T-helper 17 cell (primary cell): Measurements from ENCODE around the gene FTL. TPM values are rescaled to one million over a fixed set of nuclear protein-coding genes. Genes with fewer than 3 reads are reported as not detected.
A peak's percentile ranks its signal among the peaks of the same experiment; 100 is the strongest.
"Not testable (repeated sequence)": the region's sequence is repeated elsewhere in the genome, so short reads cannot be mapped to it uniquely, and the experiment has no call there.

ENCODE experiments used
- ATAC-seq: fragments of 150-1000 bp; cut with Tn5 transposase; 2 replicates; pipeline ENCODE4 v1.10.0; 2021; ENCODE audit warnings: mild to moderate bottlenecking, moderate library complexity
- DNase-seq, 3 donors: peaks; one replicate each; pipeline versions ENCODE4 v3.0.0 to v3.0.0-alpha.2; 2020 to 2021
- H3K9me3 ChIP-seq: one replicate; pipeline ENCODE4 v1.7.0; 2013; ENCODE audit warnings: low read length, mild to moderate bottlenecking; ENCODE audit not compliant: control insufficient read depth, poor library complexity, severe bottlenecking
- H3K27ac Mint-ChIP-seq: one replicate; pipeline ENCODE4 v1.8.0; 2022; ENCODE audit warnings: mild to moderate bottlenecking, moderate library complexity, mixed read lengths
- H3K27me3 Mint-ChIP-seq: one replicate; pipeline ENCODE4 v1.8.0; 2022; ENCODE audit warnings: mixed read lengths
- H3K36me3 Mint-ChIP-seq: one replicate; pipeline ENCODE4 v1.8.0; 2022; ENCODE audit warnings: low read depth, mixed read lengths
- H3K4me1 Mint-ChIP-seq: one replicate; pipeline ENCODE4 v1.8.0; 2022; ENCODE audit warnings: mild to moderate bottlenecking, mixed read lengths
- H3K4me3 Mint-ChIP-seq: one replicate; pipeline ENCODE4 v1.8.0; 2022; ENCODE audit warnings: mild to moderate bottlenecking, moderate library complexity, mixed read lengths
- total RNA-seq, 4 donors: library from RNA in 2 of 4; stranded (reverse) in 2 of 4; gene quantifications; one replicate each; pipeline ENCODE4 v1.2.3 and lab custom pipeline; 2022 to 2026

Gene FTL
- total RNA-seq (100 to 1,000 TPM; 612 to 898 TPM), total RNA-seq (lab: John Stamatoyannopoulos, UW) (427 to 1,453 reads per million in 2 donors)

DNA sequence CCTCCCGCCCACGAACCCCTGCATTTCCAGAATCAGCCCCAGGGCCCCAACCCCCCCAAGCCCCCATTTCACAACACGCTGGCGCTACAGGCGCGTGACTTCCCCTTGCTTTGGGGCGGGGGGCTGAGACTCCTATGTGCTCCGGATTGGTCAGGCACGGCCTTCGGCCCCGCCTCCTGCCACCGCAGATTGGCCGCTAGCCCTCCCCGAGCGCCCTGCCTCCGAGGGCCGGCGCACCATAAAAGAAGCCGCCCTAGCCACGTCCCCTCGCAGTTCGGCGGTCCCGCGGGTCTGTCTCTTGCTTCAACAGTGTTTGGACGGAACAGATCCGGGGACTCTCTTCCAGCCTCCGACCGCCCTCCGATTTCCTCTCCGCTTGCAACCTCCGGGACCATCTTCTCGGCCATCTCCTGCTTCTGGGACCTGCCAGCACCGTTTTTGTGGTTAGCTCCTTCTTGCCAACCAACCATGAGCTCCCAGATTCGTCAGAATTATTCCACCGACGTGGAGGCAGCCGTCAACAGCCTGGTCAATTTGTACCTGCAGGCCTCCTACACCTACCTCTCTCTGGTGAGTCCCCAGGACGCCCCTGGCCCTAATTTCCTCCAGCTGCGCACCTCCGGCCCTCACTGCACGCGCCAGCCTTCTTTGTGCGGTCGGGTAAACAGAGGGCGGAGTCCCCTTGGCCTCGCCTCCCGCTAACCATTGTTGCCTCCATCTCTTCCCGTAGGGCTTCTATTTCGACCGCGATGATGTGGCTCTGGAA lies at the start of gene FTL:
Gene FTL (plus strand): TSS at position 270 of the 766 bp plus-strand sequence. CDS start 199 bp downstream, at position 469.
- ATAC-seq, result peak; percentile 79
- peak; percentile 72 to 77 (median 73) for DNase-seq
- peaks cover 53% of the 10 kb centered on the region for H3K4me1 Mint-ChIP-seq
- H3K9me3 ChIP-seq, result no peaks in the 10 kb centered on the region
- peaks cover 4% of the 10 kb centered on the region for H3K36me3 Mint-ChIP-seq
- H3K4me3 Mint-ChIP-seq, result peak within 1 kb of the TSS; percentile 99
- H3K27ac Mint-ChIP-seq, result peak within 1 kb of the TSS; percentile 99
- H3K27me3 Mint-ChIP-seq, result no peaks in the 10 kb centered on the region

DNA sequence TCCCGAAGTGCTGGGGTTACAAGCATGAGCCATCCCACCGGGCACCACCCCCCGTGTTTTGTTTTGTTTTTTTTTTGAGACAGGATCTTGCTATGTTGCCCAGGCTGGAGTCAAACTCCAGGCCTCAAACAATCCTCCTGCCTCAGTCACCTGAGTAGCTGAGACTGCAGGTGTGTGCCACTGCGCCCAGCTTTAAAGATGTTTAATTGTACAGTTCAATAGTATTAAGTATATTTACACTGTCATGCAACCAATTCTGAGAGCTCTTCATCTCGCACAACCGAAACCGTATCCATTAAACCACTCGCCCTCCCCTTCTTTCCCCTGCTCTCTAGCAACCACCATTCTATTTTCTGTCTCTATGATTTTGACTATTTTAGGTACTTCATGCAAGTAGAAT lies 49.4 kb upstream of the FTL start:
- no peaks in the 10 kb centered on the region for H3K9me3 ChIP-seq
- DNase-seq, result no peak
- peaks cover 4% of the 10 kb centered on the region for H3K36me3 Mint-ChIP-seq
- no peak for ATAC-seq
- H3K4me1 Mint-ChIP-seq, result peaks cover 5% of the 10 kb centered on the region
- no peaks in the 10 kb centered on the region for H3K27me3 Mint-ChIP-seq
- peak overlapping the region; percentile 27 for H3K27ac Mint-ChIP-seq
- H3K4me3 Mint-ChIP-seq, result no peak overlapping the region

GRCh38 chr19:48918071-48918470 lies 47.0 kb upstream of the FTL start:
- peaks cover 4% of the 10 kb centered on the region for H3K36me3 Mint-ChIP-seq

DNA sequence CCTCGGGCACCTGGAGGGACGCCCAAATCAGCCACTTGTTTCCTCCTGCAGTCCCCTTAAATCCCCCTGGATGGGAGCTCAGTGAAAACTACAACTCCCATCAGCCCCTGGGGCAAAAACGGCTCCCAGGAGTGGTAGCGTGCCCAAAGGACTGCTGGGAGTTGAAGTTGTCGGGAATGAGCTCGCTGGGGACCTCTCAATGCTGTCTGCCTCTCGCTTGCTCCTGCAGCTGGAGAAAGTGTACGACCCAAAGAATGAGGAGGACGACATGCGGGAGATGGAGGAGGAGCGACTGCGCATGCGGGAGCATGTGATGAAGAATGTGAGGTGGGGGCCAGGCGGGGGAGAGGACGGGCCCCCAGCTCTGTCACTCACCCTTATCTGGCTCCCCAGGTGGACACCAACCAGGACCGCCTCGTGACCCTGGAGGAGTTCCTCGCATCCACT lies 46.3 kb upstream of the FTL start:
- DNase-seq, result no peak
- Mint-ChIP-seq H3K27ac (no peak overlapping the region), H3K4me3 (no peak overlapping the region), H3K27me3 (no peaks in the 10 kb centered on the region), H3K4me1 (peaks cover 5% of the 10 kb centered on the region), H3K36me3 (peaks cover 4% of the 10 kb centered on the region)
- no peaks in the 10 kb centered on the region for H3K9me3 ChIP-seq
- no peak for ATAC-seq

More at GRCh38 chr19:48918071-48918470, 47.0 kb upstream of the FTL start:
- Mint-ChIP-seq H3K27me3 (no peaks in the 10 kb centered on the region), H3K4me3 (no peak overlapping the region), H3K27ac (peak overlapping the region; percentile 24), H3K4me1 (peaks cover 5% of the 10 kb centered on the region)
- no peak for DNase-seq
- no peaks in the 10 kb centered on the region for H3K9me3 ChIP-seq
- no peak for ATAC-seq

DNA sequence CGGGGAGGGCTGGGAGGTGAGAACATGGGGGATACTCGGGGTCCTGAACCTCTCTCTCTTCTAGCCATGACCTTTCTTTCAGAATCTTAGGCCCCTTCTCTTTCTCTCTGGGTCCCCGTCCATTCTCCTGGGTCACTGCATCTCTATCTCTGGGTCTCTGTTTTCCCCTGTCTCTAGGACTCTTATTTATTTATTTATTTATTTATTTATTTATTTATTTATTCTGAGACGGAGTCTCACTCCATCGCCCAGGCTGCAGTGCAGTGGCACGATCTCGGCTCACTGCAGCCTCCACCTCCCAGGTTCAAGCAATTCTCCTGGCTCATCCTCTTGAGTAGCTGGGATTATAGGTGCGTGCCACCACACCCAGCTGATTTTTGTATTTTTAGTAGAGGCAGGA lies 45.8 kb upstream of the FTL start:
- H3K4me1 Mint-ChIP-seq, H3K27ac Mint-ChIP-seq, H3K4me3 Mint-ChIP-seq, ATAC-seq, DNase-seq, H3K27me3 Mint-ChIP-seq, H3K9me3 ChIP-seq, H3K36me3 Mint-ChIP-seq: not testable (repeated sequence)

GRCh38 chr19:48920949-48921348 lies 44.2 kb upstream of the FTL start:
- no peak overlapping the region for H3K27ac Mint-ChIP-seq
- H3K36me3 Mint-ChIP-seq, result peaks cover 1% of the 10 kb centered on the region
- H3K9me3 ChIP-seq, result no peaks in the 10 kb centered on the region
- no peak overlapping the region for H3K4me3 Mint-ChIP-seq
- ATAC-seq (no peak), DNase-seq (no peak)
- H3K4me1 Mint-ChIP-seq, result peaks cover 3% of the 10 kb centered on the region
- H3K27me3 Mint-ChIP-seq, result no peaks in the 10 kb centered on the region

GRCh38 chr19:48921721-48922500 lies 43.2 kb upstream of the FTL start:
- Mint-ChIP-seq H3K4me3 (no peak overlapping the region), H3K4me1 (peaks cover 2% of the 10 kb centered on the region), H3K27ac (no peak overlapping the region), H3K27me3 (no peaks in the 10 kb centered on the region), H3K36me3 (no peaks in the 10 kb centered on the region)
- no peak for DNase-seq
- ATAC-seq, result no peak
- H3K9me3 ChIP-seq, result no peaks in the 10 kb centered on the region

- H3K9me3 ChIP-seq, result no peaks in the 10 kb centered on the region
- no peaks in the 10 kb centered on the region for H3K36me3 Mint-ChIP-seq
- H3K4me1 Mint-ChIP-seq, result peaks cover 2% of the 10 kb centered on the region
- H3K27ac Mint-ChIP-seq, result no peak overlapping the region
- DNase-seq (no peak), ATAC-seq (no peak)
- H3K4me3 Mint-ChIP-seq, result no peak overlapping the region
- H3K27me3 Mint-ChIP-seq, result no peaks in the 10 kb centered on the region
Observed at GRCh38 chr19:48922548-48923490, 42.3 kb upstream of the FTL start.

GRCh38 chr19:48925240-48925843 lies 39.8 kb upstream of the FTL start:
- H3K9me3 ChIP-seq, result no peaks in the 10 kb centered on the region
- ATAC-seq (no peak), DNase-seq (no peak)
- Mint-ChIP-seq H3K27ac (no peak overlapping the region), H3K4me3 (no peak overlapping the region), H3K27me3 (no peaks in the 10 kb centered on the region), H3K4me1 (no peaks in the 10 kb centered on the region), H3K36me3 (no peaks in the 10 kb centered on the region)

DNA sequence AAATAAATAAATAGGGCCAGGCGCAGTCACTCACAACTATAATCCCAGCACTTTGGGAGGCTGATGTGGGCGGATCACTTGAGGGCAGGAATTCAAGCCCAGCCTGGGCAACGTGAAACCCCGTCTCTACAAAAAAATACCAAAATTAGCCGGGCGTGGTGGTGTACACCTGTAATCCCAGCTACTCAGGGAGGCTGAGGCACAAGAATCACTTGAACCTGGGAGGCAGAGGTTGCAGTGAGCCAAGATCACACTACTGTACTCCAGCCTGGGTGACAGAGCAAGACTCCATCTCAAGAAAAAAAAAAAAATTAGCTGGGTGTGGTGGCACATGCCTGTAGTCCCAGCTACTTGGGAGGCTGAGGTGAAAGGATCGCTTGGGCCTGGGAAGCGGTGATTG lies 39.2 kb upstream of the FTL start:
- not testable (repeated sequence) for H3K4me3 Mint-ChIP-seq, H3K27me3 Mint-ChIP-seq, H3K27ac Mint-ChIP-seq, H3K36me3 Mint-ChIP-seq, H3K4me1 Mint-ChIP-seq, H3K9me3 ChIP-seq, DNase-seq, ATAC-seq

DNA sequence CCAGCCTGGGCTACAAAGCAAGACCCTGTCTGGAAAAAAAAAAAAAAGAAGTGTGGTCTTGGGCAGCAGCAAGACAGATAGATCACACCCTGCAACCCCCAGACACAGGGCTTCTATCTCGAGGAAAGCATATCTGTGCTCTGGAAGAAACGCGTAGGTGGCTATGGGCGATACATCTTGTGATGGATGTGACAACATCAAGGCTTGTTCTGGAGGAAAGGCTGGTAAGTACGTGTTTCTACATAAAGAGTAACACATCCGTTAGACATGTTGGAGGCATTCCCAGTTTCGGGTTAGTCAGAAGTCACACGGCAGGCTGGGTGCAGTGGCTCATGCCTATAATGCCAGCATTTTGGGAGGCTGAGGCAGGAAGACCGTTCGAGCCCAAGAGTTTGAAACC lies 38.2 kb upstream of the FTL start:
- Mint-ChIP-seq H3K36me3 (no peaks in the 10 kb centered on the region), H3K27me3 (no peaks in the 10 kb centered on the region), H3K4me3 (no peak overlapping the region), H3K4me1 (no peaks in the 10 kb centered on the region), H3K27ac (no peak overlapping the region)
- ATAC-seq (no peak), DNase-seq (no peak)
- H3K9me3 ChIP-seq, result no peaks in the 10 kb centered on the region

DNA sequence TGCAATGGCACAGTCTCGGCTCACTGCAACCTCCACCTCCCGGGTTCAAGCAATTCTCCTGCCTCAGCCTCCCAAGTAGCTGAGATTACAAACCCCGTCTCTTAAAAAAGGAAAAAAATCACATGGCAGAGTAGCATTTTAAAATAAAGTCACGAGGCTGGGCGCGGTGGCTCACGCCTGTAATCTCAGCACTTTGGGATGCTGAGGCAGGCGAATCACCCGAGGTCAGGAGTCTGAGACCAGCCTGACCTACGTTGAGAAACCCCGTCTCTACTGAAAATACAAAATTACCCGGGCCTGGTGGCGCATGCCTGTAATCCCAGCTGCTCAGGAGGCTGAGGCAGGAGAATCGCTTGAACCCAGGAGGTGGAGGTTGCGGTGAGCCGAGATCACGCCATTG lies 37.4 kb upstream of the FTL start:
- not testable (repeated sequence) for ATAC-seq, H3K4me1 Mint-ChIP-seq, H3K27me3 Mint-ChIP-seq, H3K9me3 ChIP-seq, H3K4me3 Mint-ChIP-seq, DNase-seq, H3K36me3 Mint-ChIP-seq, H3K27ac Mint-ChIP-seq
